GM12801 (cell line): Measurements from ENCODE around the gene CHID1.

ENCODE experiments used
- CTCF ChIP-seq: IDR thresholded peaks from one replicate; pipeline ENCODE4 v1.5.1; 2011; ENCODE audit warnings: control low read depth; ENCODE audit not compliant: insufficient read length; ENCODE audit errors: extremely low read depth

CHID1 gene

GRCh38 chr11:924406-925157, 14.0 kb upstream of the CHID1 start:
- TF ChIP-seq CTCF: no peak

GRCh38 chr11:923691-924405, 13.2 kb upstream of the CHID1 start:
- no peak for TF ChIP-seq CTCF

GRCh38 chr11:921921-922678, 11.5 kb upstream of the CHID1 start:
- TF ChIP-seq CTCF: no peak

GRCh38 chr11:917426-917825, 6.8 kb upstream of the CHID1 start:
- TF ChIP-seq CTCF: no peak

GRCh38 chr11:914747-915501, 4.3 kb upstream of the CHID1 start:
- no peak for TF ChIP-seq CTCF

GRCh38 chr11:914204-914603, 3.6 kb upstream of the CHID1 start:
- no peak for TF ChIP-seq CTCF

- no peak for TF ChIP-seq CTCF
Observed at GRCh38 chr11:913043-913442, 2.4 kb upstream of the CHID1 start.
